GM10266 (cell line): ENCODE data around the gene CUL3.
"Not testable (repeated sequence)": the region's sequence is repeated elsewhere in the genome, so short reads cannot be mapped to it uniquely, and the experiment has no call there.

ENCODE experiments used
- DNase-seq: peaks from one replicate; pipeline ENCODE4 v3.0.0; 2012; ENCODE audit errors: extremely low spot score
- CTCF ChIP-seq: IDR thresholded peaks from 2 replicates; pipeline ENCODE4 v1.5.1; 2012; ENCODE audit warnings: mild to moderate bottlenecking, low read depth; ENCODE audit not compliant: control insufficient read depth, insufficient read depth; ENCODE audit errors: missing control alignments

The CUL3 gene

GRCh38 chr2:224611938-224612337 is 26.8 kb upstream of the CUL3 start:
- no peak for DNase-seq
- peak; percentile 29 for TF ChIP-seq CTCF

- no peak for TF ChIP-seq CTCF
- DNase-seq: no peak
Observed at GRCh38 chr2:224608104-224608503, 22.9 kb upstream of the CUL3 start.

GRCh38 chr2:224603746-224604500 is 18.8 kb upstream of the CUL3 start:
- DNase-seq: not testable (repeated sequence)

- DNase-seq: not testable (repeated sequence)
Observed at GRCh38 chr2:224602778-224603375, 17.7 kb upstream of the CUL3 start.

- DNase-seq: no peak
- TF ChIP-seq CTCF: no peak
Observed at GRCh38 chr2:224601923-224602322, 16.8 kb upstream of the CUL3 start.

GRCh38 chr2:224598678-224599077 is 13.5 kb upstream of the CUL3 start:
- no peak for DNase-seq
- no peak for TF ChIP-seq CTCF

- no peak for TF ChIP-seq CTCF
- DNase-seq: no peak
Observed at GRCh38 chr2:224596289-224596688, 11.1 kb upstream of the CUL3 start.

GRCh38 chr2:224595518-224595917 is 10.4 kb upstream of the CUL3 start:
- TF ChIP-seq CTCF: no peak
- no peak for DNase-seq
